Medulla oblongata (tissue), 1 donor: ENCODE measurements around the gene RGPD3.
"Not testable (repeated sequence)": the region's sequence is repeated elsewhere in the genome, so short reads cannot be mapped to it uniquely, and the experiment has no call there.

ENCODE experiments used
- DNase-seq: peaks from one replicate; pipeline ENCODE4 v3.0.0-alpha.2; 2015; ENCODE audit errors: extremely low spot score

The RGPD3 gene

GRCh38 chr2:106468107-106468506, at the start of gene RGPD3:
TSS of gene RGPD3 (minus strand) at chr2:106468413. CDS start at chr2:106468288, 125 bp downstream.
- not testable (repeated sequence) for DNase-seq

- DNase-seq, result no peak
These were observed 49.1 kb upstream of the RGPD3 start for GRCh38 chr2:106517329-106517728.

GRCh38 chr2:106516864-106517263, 48.7 kb upstream of the RGPD3 start:
- DNase-seq, result no peak

GRCh38 chr2:106516436-106516835, 48.2 kb upstream of the RGPD3 start:
- no peak for DNase-seq

- not testable (repeated sequence) for DNase-seq
These were observed 46.6 kb upstream of the RGPD3 start for GRCh38 chr2:106514827-106515226.

- not testable (repeated sequence) for DNase-seq
These were observed 45.2 kb upstream of the RGPD3 start for GRCh38 chr2:106513391-106513790.

GRCh38 chr2:106511934-106512333, 43.7 kb upstream of the RGPD3 start:
- not testable (repeated sequence) for DNase-seq

- DNase-seq, result not testable (repeated sequence)
These were observed 43.3 kb upstream of the RGPD3 start for GRCh38 chr2:106511476-106511901.

- DNase-seq, result not testable (repeated sequence)
These were observed 42.6 kb upstream of the RGPD3 start for GRCh38 chr2:106510791-106511190.

GRCh38 chr2:106509374-106509770, 41.2 kb upstream of the RGPD3 start:
- not testable (repeated sequence) for DNase-seq

- DNase-seq, result not testable (repeated sequence)
These were observed 40.6 kb upstream of the RGPD3 start for GRCh38 chr2:106508660-106509373.

GRCh38 chr2:106506002-106506687, 37.9 kb upstream of the RGPD3 start:
- DNase-seq, result not testable (repeated sequence)

- DNase-seq, result not testable (repeated sequence)
These were observed 36.6 kb upstream of the RGPD3 start for GRCh38 chr2:106504787-106505186.

GRCh38 chr2:106504192-106504591, 36.0 kb upstream of the RGPD3 start:
- not testable (repeated sequence) for DNase-seq

GRCh38 chr2:106502351-106502750, 34.1 kb upstream of the RGPD3 start:
- not testable (repeated sequence) for DNase-seq

GRCh38 chr2:106500350-106500749, 32.1 kb upstream of the RGPD3 start:
- DNase-seq, result not testable (repeated sequence)

GRCh38 chr2:106498549-106498948, 30.3 kb upstream of the RGPD3 start:
- not testable (repeated sequence) for DNase-seq

GRCh38 chr2:106492913-106493312, 24.7 kb upstream of the RGPD3 start:
- not testable (repeated sequence) for DNase-seq

- DNase-seq, result not testable (repeated sequence)
These were observed 24.2 kb upstream of the RGPD3 start for GRCh38 chr2:106492399-106492798.

- not testable (repeated sequence) for DNase-seq
These were observed 21.5 kb upstream of the RGPD3 start for GRCh38 chr2:106489701-106490100.

- not testable (repeated sequence) for DNase-seq
These were observed 19.4 kb upstream of the RGPD3 start for GRCh38 chr2:106487386-106488191.
